Transverse colon (tissue), 4 donors: ENCODE data around the gene RHOBTB1. TPM values are rescaled to one million over a fixed set of nuclear protein-coding genes. Genes with fewer than 3 reads are reported as not detected.
A peak's percentile ranks its signal among the peaks of the same experiment; 100 is the strongest.

Experiments
- DNase-seq: peaks from one replicate; pipeline ENCODE4 v3.0.0-alpha.2; 2019
- H3K27ac ChIP-seq, 4 donors: fragments of 200-600 bp; sonication (generic); 2 replicates each; pipeline ENCODE4 v1.5.1; 2016 to 2018; ENCODE audit warnings: inconsistent platforms in 4 of 4
- H3K27me3 ChIP-seq: fragments of 200-600 bp; sonication (generic); 2 replicates; pipeline ENCODE4 v1.5.1; 2017; ENCODE audit warnings: inconsistent platforms
- H3K36me3 ChIP-seq, 4 donors: fragments of 200-600 bp; sonication (generic); 2 replicates each; pipeline ENCODE4 v1.5.1; 2017 to 2019; ENCODE audit warnings: inconsistent platforms in 4 of 4
- H3K4me1 ChIP-seq, 4 donors: fragments of 200-600 bp; sonication (generic); 2 replicates each; pipeline ENCODE4 v1.5.1; 2017 to 2020; ENCODE audit warnings: inconsistent platforms in 4 of 4
- H3K4me3 ChIP-seq, 4 donors: fragments of 200-600 bp; sonication (generic); 1 replicate in 1 of 4; 2 replicates in 3 of 4; pipeline versions ENCODE4 v1.5.1 to v1.6.1; 2017 to 2019; ENCODE audit warnings: inconsistent platforms in 4 of 4
- H3K9me3 ChIP-seq, 2 donors: fragments of 200-600 bp; sonication (generic); 2 replicates each; pipeline ENCODE4 v1.5.1; 2017 to 2019; ENCODE audit warnings: inconsistent platforms in 2 of 2
- CTCF ChIP-seq, 5 experiments: fragments of 200-600 bp in 3 of 5; fragments of 450-650 bp in 2 of 5; sonication (generic) in 3 of 5; IDR thresholded peaks; 1 replicate in 2 of 5; 2 replicates in 3 of 5; pipeline ENCODE4 v1.5.1; 2016 to 2017; ENCODE audit warnings: antibody characterized with exemption in 5 of 5, inconsistent platforms in 3 of 5, mild to moderate bottlenecking in 2 of 5, moderate library complexity in 1 of 5
- EP300 ChIP-seq: sonication (generic); formaldehyde crosslinking; IDR thresholded peaks from one replicate; pipeline ENCODE4 v1.6.1; 2017; ENCODE audit warnings: antibody characterized with exemption, low read depth
- POLR2A ChIP-seq: fragments of 450-650 bp; IDR thresholded peaks from one replicate; pipeline ENCODE4 v1.6.1; 2016; ENCODE audit warnings: antibody characterized with exemption, mild to moderate bottlenecking, moderate library complexity
- POLR2AphosphoS5 ChIP-seq, 3 donors: sonication (generic); formaldehyde crosslinking; IDR thresholded peaks; one replicate each; pipeline ENCODE4 v1.6.1; 2016; ENCODE audit warnings: antibody characterized with exemption in 3 of 3
- WGBS, 2 donors: methylation state at CpG; one replicate each; pipeline ENCODE4 v1.1.5; 2018; ENCODE audit warnings: low coverage in 1 of 2; 5-methylcytosine and 5-hydroxymethylcytosine counted together
- in situ Hi-C, 4 donors: fragments of 200-750 bp; cut with MboI; loops; one replicate each; pipeline versions ENCODE4 v1.15.0 to v1.15.1; 2017; ENCODE audit warnings: low sequenced_read_pairs in 3 of 4, low pct_ligation_motif_present in 1 of 4, low pct_unique_long_range_greater_than_20kb in 1 of 4
- intact Hi-C: fragments of 100-400 bp; cut with DNase I; formaldehyde crosslinking; loops from one replicate; pipeline ENCODE4 v1.15.1; 2023; ENCODE audit warnings: low total_unique reads
- total RNA-seq, 4 donors: library from RNA; depleted of rRNA; stranded (reverse); fragments of >200 nt; gene quantifications; one replicate each; pipeline ENCODE4 v1.1.0, GENCODE V29; 2016

The RHOBTB1 gene
- total RNA-seq, 4 donors from 2014 or later: 4.0 to 13.1 (median 9.0) TPM

GRCh38 chr10:60960031-60960430 lies 16.0 kb upstream of the RHOBTB1 start:
- no peak overlapping the region for H3K27ac ChIP-seq
- no peak overlapping the region for H3K4me3 ChIP-seq
- no peak for DNase-seq
- no peaks in the 10 kb centered on the region for H3K36me3 ChIP-seq
- intact Hi-C loops (no loop called here), in situ Hi-C loops (loop anchor here in 3 of 4 donors (5.0 to 10.0 kb wide), 4 partner anchors 75 to 148 kb away; no protein-coding TSS in a partner anchor)
- H3K4me1 ChIP-seq: peaks cover 0 to 14% (median 1%) of the 10 kb centered on the region in 4 donors
- no peaks in the 10 kb centered on the region for H3K9me3 ChIP-seq
- WGBS, 2 donors: 84 to 100% methylated on average over 2 to 3 of the region's 3 CpGs
- no peaks in the 10 kb centered on the region for H3K27me3 ChIP-seq
- no peak for TF ChIP-seq CTCF (IDR thresholded peaks at IDR 0.05)
- no peak for TF ChIP-seq POLR2AphosphoS5 (IDR thresholded peaks at IDR 0.05)
- no peak for TF ChIP-seq POLR2A
- no peak for TF ChIP-seq EP300

GRCh38 chr10:60958892-60959601 lies 15.1 kb upstream of the RHOBTB1 start:
- Histone ChIP-seq H3K27me3 (no peaks in the 10 kb centered on the region), H3K4me3 (no peak overlapping the region), H3K27ac (no peak overlapping the region), H3K9me3 (no peaks in the 10 kb centered on the region), H3K36me3 (no peaks in the 10 kb centered on the region), H3K4me1 (peaks cover 0 to 13% (median 3%) of the 10 kb centered on the region in 4 donors)
- 27 to 52% methylated on average over 2 to 3 of the region's 3 CpGs for WGBS, 2 donors
- in situ Hi-C loops (loop anchor here in 1 of 4 donors (10.0 kb wide), 1 partner anchor 144 kb away; no protein-coding TSS in a partner anchor), intact Hi-C loops (no loop called here)
- TF ChIP-seq CTCF (IDR thresholded peaks at IDR 0.05) (no peak), EP300 (no peak), POLR2AphosphoS5 (IDR thresholded peaks at IDR 0.05) (no peak), POLR2A (no peak)
- DNase-seq: no peak

GRCh38 chr10:60957667-60958221 lies 13.8 kb upstream of the RHOBTB1 start:
- intact Hi-C loops: no loop called here
- Histone ChIP-seq H3K27me3 (no peaks in the 10 kb centered on the region), H3K4me1 (peaks cover under 1 to 19% (median 6%) of the 10 kb centered on the region in 4 donors), H3K9me3 (no peaks in the 10 kb centered on the region), H3K4me3 (no peak overlapping the region), H3K27ac (no peak overlapping the region), H3K36me3 (no peaks in the 10 kb centered on the region)
- WGBS, 2 donors: 86 to 96% methylated on average over 3 of the region's 3 CpGs
- no peak for DNase-seq
- in situ Hi-C loops: loop anchor here in 1 of 4 donors (10.0 kb wide), 1 partner anchor 143 kb away; no protein-coding TSS in a partner anchor
- no peak for TF ChIP-seq POLR2AphosphoS5 (IDR thresholded peaks at IDR 0.05)
- TF ChIP-seq CTCF (IDR thresholded peaks at IDR 0.05): no peak
- no peak for TF ChIP-seq POLR2A
- TF ChIP-seq EP300: no peak

GRCh38 chr10:60955957-60956425 lies 12.0 kb upstream of the RHOBTB1 start:
- Histone ChIP-seq H3K27me3 (no peaks in the 10 kb centered on the region), H3K27ac (peak overlapping the region in 1 of 4 donors; percentile 29), H3K4me1 (peaks cover 5 to 33% (median 7%) of the 10 kb centered on the region in 4 donors), H3K9me3 (no peaks in the 10 kb centered on the region), H3K4me3 (no peak overlapping the region), H3K36me3 (no peaks in the 10 kb centered on the region)
- WGBS, 2 donors: 21 to 46% methylated on average over 2 of the region's 2 CpGs
- no peak for TF ChIP-seq CTCF (IDR thresholded peaks at IDR 0.05)
- TF ChIP-seq EP300: no peak
- intact Hi-C loops: no loop called here
- DNase-seq: no peak
- in situ Hi-C loops: loop anchor here in 1 of 4 donors (10.0 kb wide), 1 partner anchor 141 kb away; no protein-coding TSS in a partner anchor
